T-cell (primary cell): ENCODE measurements around the gene XBP1. TPM values are rescaled to one million over a fixed set of nuclear protein-coding genes. Genes with fewer than 3 reads are reported as not detected.

Source experiments
- ATAC-seq, 4 experiments: fragments of 200-7000 bp in 3 of 4; fragments of 150-1000 bp in 1 of 4; cut with Tn5 transposase; replicated peaks in 1 of 4; 1 replicate in 3 of 4; 2 replicates in 1 of 4; pipeline ENCODE4 v1.10.0; 2021; ENCODE audit warnings: moderate library complexity in 3 of 4, mild to moderate bottlenecking in 2 of 4, moderate number of reproducible peaks in 1 of 4
- CTCF ChIA-PET, 2 donors: fragments of 300-600 bp; sonication (Branson Sonifier 250); formaldehyde crosslinking; loops; one replicate each; lab custom pipeline; 2022; ENCODE audit warnings: antibody characterized with exemption in 2 of 2; lab: Charles Lee
- POLR2A ChIA-PET, 2 donors: fragments of 300-600 bp; sonication (Branson Sonifier 250); formaldehyde crosslinking; loops; one replicate each; lab custom pipeline; 2022; ENCODE audit warnings: antibody characterized with exemption in 2 of 2; lab: Charles Lee
- DNase-seq, 35 experiments: peaks; one replicate each; pipeline versions ENCODE4 v3.0.0 to v3.0.0-alpha.2; 2013 to 2023
- H3K27ac ChIP-seq: one replicate; pipeline ENCODE4 v1.5.1; 2013; ENCODE audit warnings: low read length
- H3K27me3 ChIP-seq, 2 experiments: replicated peaks in 1 of 2; 1 replicate in 1 of 2; 2 replicates in 1 of 2; pipeline versions ENCODE4 v1.6.1 to v1.7.0; 2013; ENCODE audit warnings: low read length in 1 of 2, mixed read lengths in 1 of 2; ENCODE audit not compliant: control insufficient read depth in 2 of 2, insufficient read depth in 2 of 2; ENCODE audit errors: extremely low read depth in 1 of 2
- H3K36me3 ChIP-seq, 2 donors: 1 replicate in 1 of 2; 2 replicates in 1 of 2; pipeline versions ENCODE4 v1.6.1 to v1.7.0; 2013; ENCODE audit warnings: low read length in 1 of 2; ENCODE audit not compliant: control insufficient read depth in 2 of 2, insufficient read depth in 1 of 2; ENCODE audit errors: extremely low read depth in 1 of 2
- H3K4me1 ChIP-seq, 2 experiments: 1 replicate in 1 of 2; 2 replicates in 1 of 2; pipeline versions ENCODE4 v1.6.1 to v1.7.0; 2013; ENCODE audit warnings: low read length in 2 of 2, mixed read lengths in 1 of 2; ENCODE audit not compliant: insufficient read depth in 2 of 2, control insufficient read depth in 1 of 2; ENCODE audit errors: extremely low read depth in 1 of 2
- H3K4me3 ChIP-seq, 2 donors: 1 replicate in 1 of 2; 2 replicates in 1 of 2; pipeline versions ENCODE4 v1.5.1 to v1.7.0; 2013; ENCODE audit warnings: mild to moderate bottlenecking in 2 of 2, low read length in 1 of 2, moderate library complexity in 1 of 2; ENCODE audit not compliant: control insufficient read depth in 1 of 2; ENCODE audit errors: extremely low read depth in 1 of 2
- H3K9me3 ChIP-seq: 2 replicates; pipeline ENCODE4 v1.7.0; 2013
- H3K27ac Mint-ChIP-seq, 2 donors: one replicate each; pipeline ENCODE4 v1.8.0; 2020 to 2021; ENCODE audit warnings: mild to moderate bottlenecking in 2 of 2, mixed read lengths in 2 of 2
- H3K27me3 Mint-ChIP-seq, 2 donors: one replicate each; pipeline ENCODE4 v1.8.0; 2021 to 2022; ENCODE audit warnings: mixed read lengths in 2 of 2
- H3K36me3 Mint-ChIP-seq: one replicate; pipeline ENCODE4 v1.8.0; 2021; ENCODE audit warnings: mixed read lengths
- H3K4me1 Mint-ChIP-seq, 3 donors: one replicate each; pipeline ENCODE4 v1.8.0; 2020 to 2022; ENCODE audit warnings: mixed read lengths in 3 of 3, mild to moderate bottlenecking in 1 of 3
- H3K4me3 Mint-ChIP-seq, 3 donors: one replicate each; pipeline ENCODE4 v1.8.0; 2020 to 2022; ENCODE audit warnings: mild to moderate bottlenecking in 3 of 3, mixed read lengths in 3 of 3, moderate library complexity in 3 of 3
- H3K9me3 Mint-ChIP-seq, 3 donors: one replicate each; pipeline ENCODE4 v1.8.0; 2020 to 2022; ENCODE audit warnings: mixed read lengths in 3 of 3
- WGBS: methylation state at CpG from one replicate; pipeline ENCODE4 v1.1.5; 2013; ENCODE audit warnings: missing lambda C conversion rate; ENCODE audit not compliant: insufficient coverage; 5-methylcytosine and 5-hydroxymethylcytosine counted together
- total RNA-seq, 35 experiments: library from RNA in 6 of 35; stranded (reverse) in 6 of 35; fragments of 120-200 nt in 1 of 35; gene quantifications; one replicate each; pipeline versions ENCODE4 v1.2.1 to v1.2.4 and lab custom pipeline; 2013 to 2026

XBP1 gene
- total RNA-seq, 5 donors from 2014 or later (not counting 1 experiment from before 2014, with no cell fraction given): 132 to 205 (median 140) TPM

GRCh38 chr22:28821452-28821851, 21.1 kb upstream of the XBP1 start:
- H3K36me3 ChIP-seq: no peaks in the 10 kb centered on the region
- H3K9me3 Mint-ChIP-seq: no peaks in the 10 kb centered on the region
- H3K36me3 Mint-ChIP-seq: no peaks in the 10 kb centered on the region
- WGBS: no CpG with 5 or more reads among the region's 1 CpG
- H3K4me3 Mint-ChIP-seq: peak overlapping the region in 1 of 3 donors; percentile 67
- peaks cover 65 to 70% (median 67%) of the 10 kb centered on the region in 3 donors for H3K4me1 Mint-ChIP-seq
- H3K4me1 ChIP-seq: peaks cover 40 to 56% of the 10 kb centered on the region in 2 experiments
- no peak for DNase-seq
- H3K4me3 ChIP-seq: no peak overlapping the region
- ChIA-PET CTCF (interaction anchor here in 1 of 2 donors (0.6 to 0.7 kb wide), 3 partner anchors 10 to 1291 kb away, joined by 3 read pairs; no protein-coding TSS in a partner anchor), POLR2A (no interaction called here)
- H3K27ac Mint-ChIP-seq: peak overlapping the region; percentile 43 to 90
- H3K27me3 ChIP-seq: no peaks in the 10 kb centered on the region
- no peaks in the 10 kb centered on the region for H3K9me3 ChIP-seq
- no peak for ATAC-seq
- no peak overlapping the region for H3K27ac ChIP-seq
- H3K27me3 Mint-ChIP-seq: no peaks in the 10 kb centered on the region

- Histone ChIP-seq H3K36me3 (no peaks in the 10 kb centered on the region), H3K4me1 (peaks cover 40 to 56% of the 10 kb centered on the region in 2 experiments), H3K27ac (no peak overlapping the region), H3K4me3 (no peak overlapping the region), H3K27me3 (no peaks in the 10 kb centered on the region), H3K9me3 (no peaks in the 10 kb centered on the region)
- peak overlapping the region in 1 of 3 donors; percentile 67 for H3K4me3 Mint-ChIP-seq
- ATAC-seq (no peak), DNase-seq (no peak)
- H3K27me3 Mint-ChIP-seq: no peaks in the 10 kb centered on the region
- peaks cover 61 to 71% (median 63%) of the 10 kb centered on the region in 3 donors for H3K4me1 Mint-ChIP-seq
- ChIA-PET CTCF (interaction anchor here in 1 of 2 donors (0.7 kb wide), 2 partner anchors 907 to 1292 kb away, joined by 3 read pairs; no protein-coding TSS in a partner anchor), POLR2A (no interaction called here)
- H3K27ac Mint-ChIP-seq: peak overlapping the region in 1 of 2 donors; percentile 90
- H3K36me3 Mint-ChIP-seq: no peaks in the 10 kb centered on the region
- no peaks in the 10 kb centered on the region for H3K9me3 Mint-ChIP-seq
- 100% methylated on average over 1 of the region's 2 CpGs for WGBS
Measured at GRCh38 chr22:28820885-28821284, 20.5 kb upstream of the XBP1 start.

- Mint-ChIP-seq H3K36me3 (peaks cover 13% of the 10 kb centered on the region), H3K4me1 (peaks cover 72 to 80% (median 74%) of the 10 kb centered on the region in 3 donors), H3K27me3 (no peaks in the 10 kb centered on the region), H3K4me3 (peak overlapping the region in 1 of 3 donors; percentile 60), H3K27ac (peak overlapping the region; percentile 31 to 39), H3K9me3 (no peaks in the 10 kb centered on the region)
- Histone ChIP-seq H3K36me3 (peaks cover 0 to 3% of the 10 kb centered on the region in 2 donors), H3K4me1 (peaks cover 52 to 70% of the 10 kb centered on the region in 2 experiments), H3K9me3 (no peaks in the 10 kb centered on the region), H3K27ac (no peak overlapping the region), H3K4me3 (no peak overlapping the region), H3K27me3 (no peaks in the 10 kb centered on the region)
- DNase-seq (no peak), ATAC-seq (no peak)
- ChIA-PET POLR2A (interaction anchor here in 1 of 2 donors (0.5 to 0.6 kb wide), 2 partner anchors 10 to 17 kb away, joined by 3 to 4 read pairs; no protein-coding TSS in a partner anchor), CTCF (interaction anchor here (0.6 to 1.8 kb wide), 4 partner anchors 9 to 146 kb away, joined by 3 to 5 read pairs (median 4); no protein-coding TSS in a partner anchor)
- WGBS: 70% methylated on average over 2 of the region's 5 CpGs
Measured at GRCh38 chr22:28819253-28820096, 19.1 kb upstream of the XBP1 start.

GRCh38 chr22:28817919-28818859, 17.8 kb upstream of the XBP1 start:
- H3K4me3 ChIP-seq: no peak overlapping the region
- H3K4me1 Mint-ChIP-seq: peaks cover 79 to 87% (median 80%) of the 10 kb centered on the region in 3 donors
- H3K9me3 Mint-ChIP-seq: no peaks in the 10 kb centered on the region
- peaks cover 0 to 3% of the 10 kb centered on the region in 2 donors for H3K36me3 ChIP-seq
- peak overlapping the region; percentile 36 to 66 for H3K27ac Mint-ChIP-seq
- H3K27me3 Mint-ChIP-seq: no peaks in the 10 kb centered on the region
- DNase-seq (no peak), ATAC-seq (no peak)
- no peaks in the 10 kb centered on the region for H3K27me3 ChIP-seq
- no peak overlapping the region for H3K27ac ChIP-seq
- no peaks in the 10 kb centered on the region for H3K9me3 ChIP-seq
- ChIA-PET POLR2A (interaction anchor here (0.6 to 1.1 kb wide), 2 partner anchors 18 to 20 kb away, joined by 3 to 4 read pairs; partner anchors contain the start of gene XBP1 (in 1 of the 2)), CTCF (interaction anchor here (0.6 to 1.8 kb wide), 5 partner anchors 9 to 36 kb away, joined by 3 to 7 read pairs (median 4); no protein-coding TSS in a partner anchor)
- peak overlapping the region in 2 of 3 donors; percentile 9 to 60 for H3K4me3 Mint-ChIP-seq
- H3K36me3 Mint-ChIP-seq: peaks cover 15% of the 10 kb centered on the region
- 97% methylated on average over 12 of the region's 14 CpGs for WGBS
- peaks cover 56 to 74% of the 10 kb centered on the region in 2 experiments for H3K4me1 ChIP-seq

- no peak overlapping the region for H3K4me3 Mint-ChIP-seq
- peaks cover 0 to 3% of the 10 kb centered on the region in 2 donors for H3K36me3 ChIP-seq
- peaks cover 15% of the 10 kb centered on the region for H3K36me3 Mint-ChIP-seq
- H3K4me1 ChIP-seq: peaks cover 56 to 75% of the 10 kb centered on the region in 2 experiments
- no peaks in the 10 kb centered on the region for H3K27me3 ChIP-seq
- ATAC-seq (no peak), DNase-seq (no peak)
- no peak overlapping the region for H3K4me3 ChIP-seq
- no peaks in the 10 kb centered on the region for H3K9me3 ChIP-seq
- no peak overlapping the region for H3K27ac Mint-ChIP-seq
- no peaks in the 10 kb centered on the region for H3K27me3 Mint-ChIP-seq
- H3K4me1 Mint-ChIP-seq: peaks cover 79 to 87% (median 80%) of the 10 kb centered on the region in 3 donors
- CTCF ChIA-PET: interaction anchor here in 1 of 2 donors (0.6 to 0.7 kb wide), 2 partner anchors 26 to 36 kb away, joined by 3 to 5 read pairs; no protein-coding TSS in a partner anchor
- no peak overlapping the region for H3K27ac ChIP-seq
- POLR2A ChIA-PET: no interaction called here
- no CpG with 5 or more reads among the region's 2 CpGs for WGBS
- H3K9me3 Mint-ChIP-seq: no peaks in the 10 kb centered on the region
Measured at GRCh38 chr22:28817064-28817463, 16.7 kb upstream of the XBP1 start.
